NCI-H146 treated with DMSO at 0.1 percent for 48 hours (cell line): Measurements from ENCODE around the gene GPD1L.

Experiments
- DNase-seq: peaks from one replicate; lab custom pipeline; 2025; ENCODE audit not compliant: unreplicated experiment; lab: John Stamatoyannopoulos, UW

Gene GPD1L

GRCh38 chr3:32136703-32137102 is 30.3 kb downstream of the GPD1L start:
- DNase-seq: no peak

- DNase-seq: no peak
Observed at GRCh38 chr3:32137870-32138269, 31.4 kb downstream of the GPD1L start.

- DNase-seq: no peak
Observed at GRCh38 chr3:32138545-32139104, 32.2 kb downstream of the GPD1L start.

GRCh38 chr3:32140943-32141342 is 34.5 kb downstream of the GPD1L start:
- no peak for DNase-seq

- peak; percentile 44 for DNase-seq
Observed at GRCh38 chr3:32143849-32144757, 37.7 kb downstream of the GPD1L start.

GRCh38 chr3:32146746-32147211 is 40.4 kb downstream of the GPD1L start:
- DNase-seq: no peak

GRCh38 chr3:32147509-32147908 is 41.1 kb downstream of the GPD1L start:
- DNase-seq: no peak

GRCh38 chr3:32147933-32148332 is 41.5 kb downstream of the GPD1L start:
- DNase-seq: no peak

- no peak for DNase-seq
Observed at GRCh38 chr3:32148351-32148750, 41.9 kb downstream of the GPD1L start.

GRCh38 chr3:32153414-32154204 is 47.2 kb downstream of the GPD1L start:
- DNase-seq: no peak

GRCh38 chr3:32154205-32154579 is 47.8 kb downstream of the GPD1L start:
- no peak for DNase-seq

GRCh38 chr3:32155117-32155516 is 48.7 kb downstream of the GPD1L start:
- no peak for DNase-seq

GRCh38 chr3:32157600-32158264 is 51.3 kb downstream of the GPD1L start:
- no peak for DNase-seq

- no peak for DNase-seq
Observed at GRCh38 chr3:32160706-32161214, 54.3 kb downstream of the GPD1L start.

GRCh38 chr3:32165442-32165841 is 59.0 kb downstream of the GPD1L start:
- no peak for DNase-seq

GRCh38 chr3:32166654-32167053 is 60.2 kb downstream of the GPD1L start:
- DNase-seq: no peak

GRCh38 chr3:32172420-32172819 is 66.0 kb downstream of the GPD1L start:
- no peak for DNase-seq

GRCh38 chr3:32175607-32176197 is 69.3 kb downstream of the GPD1L start:
- DNase-seq: peak; percentile 6

- peak; percentile 16 for DNase-seq
Observed at GRCh38 chr3:32176989-32177701, 70.7 kb downstream of the GPD1L start.

GRCh38 chr3:32177702-32178198 is 71.3 kb downstream of the GPD1L start:
- DNase-seq: peak; percentile 35
